ENCODE results near the gene TMEM150A. TPM values are rescaled to one million over a fixed set of nuclear protein-coding genes. Genes with fewer than 3 reads are reported as not detected.
A peak's percentile ranks its signal among the peaks of the same experiment; 100 is the strongest.
"Not testable (repeated sequence)": the region's sequence is repeated elsewhere in the genome, so short reads cannot be mapped to it uniquely, and the experiment has no call there.

Gene TMEM150A
- total RNA-seq, 2 donors from 2014 or later = 6.4 to 7.7 TPM

DNA sequence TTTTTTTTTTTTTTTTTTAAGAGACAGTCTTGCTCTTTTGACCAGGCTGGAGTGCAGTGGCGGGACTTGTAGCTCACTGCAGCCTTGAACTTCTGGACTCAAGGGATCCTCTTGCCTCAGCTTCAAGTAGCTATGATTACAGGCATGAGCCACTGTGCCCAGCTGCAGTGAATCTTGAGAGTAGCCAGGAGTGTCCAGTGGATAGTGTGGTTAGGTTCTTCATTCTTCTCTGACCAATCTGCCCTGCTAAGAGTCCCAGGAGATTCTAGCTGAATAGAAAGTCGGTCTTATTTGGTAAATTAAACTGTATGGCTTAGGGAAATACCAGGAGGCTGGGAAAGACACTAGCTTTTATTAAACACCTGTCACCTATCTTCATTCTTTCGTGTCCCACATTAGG lies 28.8 kb upstream of the TMEM150A start:
- Mint-ChIP-seq H3K4me3 (no peak overlapping the region), H3K4me1 (peaks cover 16% of the 10 kb centered on the region), H3K36me3 (ENCODE audit: low read depth) (peaks cover 16% of the 10 kb centered on the region), H3K27ac (no peak overlapping the region), H3K27me3 (no peaks in the 10 kb centered on the region)
- DNase-seq (no peak), ATAC-seq (no peak)
- no peaks in the 10 kb centered on the region for H3K9me3 ChIP-seq (ENCODE audit: control insufficient read depth, low read length, poor library complexity, severe bottlenecking)

DNA sequence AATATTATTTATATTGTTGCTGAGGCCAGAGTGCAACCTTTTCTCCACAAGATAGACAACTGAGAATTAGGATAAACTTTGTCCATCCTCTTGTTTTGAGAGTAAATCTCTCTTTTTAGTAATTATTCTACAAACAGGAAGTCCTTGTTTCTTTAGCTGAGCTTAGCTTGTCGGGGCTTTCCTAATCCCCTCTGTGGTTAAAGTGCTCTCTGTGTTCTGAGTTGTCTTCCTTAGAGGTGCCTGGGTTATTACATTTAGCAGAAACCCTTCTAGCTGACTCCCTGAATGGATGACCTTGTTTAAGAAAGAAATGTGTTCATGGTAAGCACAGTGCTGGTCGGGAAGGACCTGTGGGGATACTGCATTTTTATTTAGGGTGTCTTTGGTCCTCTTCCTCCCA lies 26.2 kb upstream of the TMEM150A start:
- Mint-ChIP-seq H3K36me3 (ENCODE audit: low read depth) (peaks cover 14% of the 10 kb centered on the region), H3K27ac (peak overlapping the region; percentile 54), H3K4me3 (no peak overlapping the region), H3K4me1 (peaks cover 6% of the 10 kb centered on the region), H3K27me3 (no peaks in the 10 kb centered on the region)
- ATAC-seq (peak; percentile 84), DNase-seq (no peak)
- H3K9me3 ChIP-seq (ENCODE audit: control insufficient read depth, low read length, poor library complexity, severe bottlenecking) = no peaks in the 10 kb centered on the region

DNA sequence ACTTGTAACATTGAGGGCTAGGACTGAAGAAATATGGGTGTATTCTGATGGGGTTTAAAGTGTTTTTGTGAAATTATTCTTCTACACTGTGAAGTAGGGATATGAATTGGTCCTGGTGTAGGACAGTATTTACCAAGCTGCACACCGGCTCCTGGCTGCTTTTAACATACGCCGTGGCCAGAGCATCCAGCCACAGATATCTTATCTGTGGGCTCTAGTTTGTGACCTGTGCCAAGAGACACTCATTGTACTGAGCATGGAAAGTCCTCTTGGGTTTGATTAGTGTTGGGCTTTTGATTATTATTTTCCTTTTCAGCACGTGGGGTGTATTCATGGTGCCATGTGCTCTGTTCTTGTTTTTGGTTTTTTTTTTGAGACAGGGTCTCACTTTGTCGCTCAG lies 21.5 kb upstream of the TMEM150A start:
- Mint-ChIP-seq H3K4me1 (peaks cover 11% of the 10 kb centered on the region), H3K27me3 (no peaks in the 10 kb centered on the region), H3K27ac (peak overlapping the region; percentile 43), H3K4me3 (no peak overlapping the region), H3K36me3 (ENCODE audit: low read depth) (peaks cover 10% of the 10 kb centered on the region)
- no peaks in the 10 kb centered on the region for H3K9me3 ChIP-seq (ENCODE audit: control insufficient read depth, low read length, poor library complexity, severe bottlenecking)
- no peak for DNase-seq
- no peak for ATAC-seq

DNA sequence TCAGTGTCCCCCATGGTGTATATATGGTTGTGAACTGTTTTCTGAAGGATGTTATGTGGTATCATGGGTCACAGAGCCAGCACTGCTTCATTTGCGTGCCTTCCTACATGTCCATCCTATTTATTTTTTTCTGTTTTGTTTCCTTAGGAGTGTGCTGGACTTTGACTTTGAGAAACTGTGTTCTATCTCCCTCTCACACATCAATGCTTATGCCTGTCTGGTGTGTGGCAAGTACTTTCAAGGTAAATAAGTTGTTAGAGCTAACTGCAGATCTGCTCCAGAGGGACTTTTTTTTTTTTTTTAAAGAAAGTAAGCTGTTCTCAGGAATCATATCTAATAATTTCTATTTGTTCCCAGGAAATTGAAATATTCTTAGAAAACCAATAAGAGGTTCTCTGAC lies 18.8 kb upstream of the TMEM150A start:
- H3K4me1 Mint-ChIP-seq = peaks cover 15% of the 10 kb centered on the region
- no peak for DNase-seq
- H3K27me3 Mint-ChIP-seq = no peaks in the 10 kb centered on the region
- H3K36me3 Mint-ChIP-seq (ENCODE audit: low read depth) = peaks cover 10% of the 10 kb centered on the region
- H3K4me3 Mint-ChIP-seq = no peak overlapping the region
- H3K9me3 ChIP-seq (ENCODE audit: control insufficient read depth, low read length, poor library complexity, severe bottlenecking) = no peaks in the 10 kb centered on the region
- no peak overlapping the region for H3K27ac Mint-ChIP-seq
- ATAC-seq = no peak

DNA sequence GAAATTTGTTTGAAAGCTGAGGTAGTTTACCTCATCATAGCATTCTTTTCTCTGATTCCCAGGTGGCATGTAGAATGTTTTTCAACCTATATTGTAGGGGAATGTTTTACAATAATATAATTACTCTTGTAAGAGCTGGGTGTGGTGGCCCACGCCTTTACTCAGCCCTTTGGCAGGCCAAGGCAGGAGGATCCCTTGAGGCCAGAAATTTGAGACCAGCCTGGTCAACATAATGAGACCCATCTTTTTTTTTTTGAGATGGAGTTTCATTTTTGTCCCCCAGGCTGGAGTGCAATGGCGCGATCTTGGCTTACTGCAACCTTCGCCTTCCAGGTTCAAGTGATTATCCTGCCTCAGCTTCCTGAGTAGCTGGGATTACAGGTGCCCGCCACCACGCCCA lies 17.1 kb upstream of the TMEM150A start:
- no peaks in the 10 kb centered on the region for H3K9me3 ChIP-seq (ENCODE audit: control insufficient read depth, low read length, poor library complexity, severe bottlenecking)
- H3K4me3 Mint-ChIP-seq = no peak overlapping the region
- DNase-seq (no peak), ATAC-seq (no peak)
- H3K4me1 Mint-ChIP-seq = peaks cover 19% of the 10 kb centered on the region
- H3K27me3 Mint-ChIP-seq = no peaks in the 10 kb centered on the region
- peaks cover 5% of the 10 kb centered on the region for H3K36me3 Mint-ChIP-seq (ENCODE audit: low read depth)
- no peak overlapping the region for H3K27ac Mint-ChIP-seq

DNA sequence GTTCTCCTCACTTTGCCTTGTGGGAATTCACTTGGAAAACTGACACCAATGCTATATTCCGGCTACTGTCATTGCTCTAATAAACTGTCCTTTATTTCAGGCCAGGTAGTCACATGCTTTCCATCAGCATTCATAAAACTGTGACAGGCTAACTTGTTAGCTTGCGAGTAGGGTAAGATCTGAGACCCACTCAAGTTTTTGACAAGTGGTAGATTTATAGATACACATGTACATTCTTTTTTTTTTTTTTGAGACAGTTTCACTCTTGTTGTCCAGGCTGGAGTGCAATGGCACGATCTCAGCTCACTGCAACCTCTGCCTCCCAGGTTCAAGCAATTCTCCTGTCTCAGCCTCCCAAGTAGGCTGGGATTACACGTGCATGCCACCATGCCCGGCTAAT lies 15.2 kb upstream of the TMEM150A start:
- H3K36me3 Mint-ChIP-seq (ENCODE audit: low read depth) = not testable (repeated sequence)
- peak overlapping the region; percentile 95 for H3K27ac Mint-ChIP-seq

DNA sequence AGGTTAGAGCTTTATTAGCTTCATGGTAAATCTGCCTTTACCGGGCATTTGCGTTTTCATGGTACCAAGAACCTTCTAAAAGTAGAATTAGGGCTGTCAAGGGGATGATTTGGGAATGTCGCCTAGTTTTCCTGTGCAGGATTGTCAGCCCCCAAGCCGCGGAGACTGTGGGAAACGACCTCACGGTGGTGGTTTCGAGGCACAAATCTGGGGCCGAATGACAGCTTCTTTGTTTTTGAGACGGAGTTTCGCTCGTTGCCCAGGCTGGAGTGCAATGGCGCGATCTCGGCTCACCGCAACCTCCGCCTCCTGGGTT lies 12.9 kb upstream of the TMEM150A start:
- no peak for ATAC-seq
- peaks cover 17% of the 10 kb centered on the region for H3K4me1 Mint-ChIP-seq
- H3K36me3 Mint-ChIP-seq (ENCODE audit: low read depth) = peaks cover 2% of the 10 kb centered on the region
- no peak overlapping the region for H3K4me3 Mint-ChIP-seq
- no peaks in the 10 kb centered on the region for H3K27me3 Mint-ChIP-seq
- H3K27ac Mint-ChIP-seq = peak overlapping the region; percentile 95
- no peak for DNase-seq
- H3K9me3 ChIP-seq (ENCODE audit: control insufficient read depth, low read length, poor library complexity, severe bottlenecking) = no peaks in the 10 kb centered on the region

More for the DNA sequence above, 15.2 kb upstream of the TMEM150A start:
- not testable (repeated sequence) for ATAC-seq; H3K27me3 Mint-ChIP-seq; H3K9me3 ChIP-seq (ENCODE audit: control insufficient read depth, low read length, poor library complexity, severe bottlenecking); DNase-seq
- Mint-ChIP-seq H3K4me3 (peak overlapping the region; percentile 99), H3K4me1 (peaks cover 16% of the 10 kb centered on the region)

DNA sequence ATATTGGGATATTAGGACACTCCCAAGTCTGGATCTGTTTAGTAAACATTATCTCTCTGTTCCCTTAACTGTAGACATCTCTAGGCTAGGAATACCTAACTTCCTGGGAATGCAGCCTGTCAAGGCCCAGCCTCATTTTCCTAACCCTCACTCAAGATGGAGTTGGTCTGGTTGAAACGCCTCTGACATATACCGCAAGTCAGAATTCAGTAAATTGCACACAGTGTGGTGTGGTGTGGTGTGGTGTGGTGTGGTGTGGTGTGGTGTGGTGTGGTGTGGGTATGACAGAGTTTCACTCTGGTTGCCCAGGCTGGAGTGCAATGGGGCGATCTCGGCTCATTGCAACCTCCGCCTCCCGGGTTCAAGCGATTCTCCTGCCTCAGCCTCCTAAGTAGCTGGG lies 12.3 kb upstream of the TMEM150A start:
- H3K27ac Mint-ChIP-seq; H3K27me3 Mint-ChIP-seq; ATAC-seq; DNase-seq; H3K4me3 Mint-ChIP-seq; H3K9me3 ChIP-seq (ENCODE audit: control insufficient read depth, low read length, poor library complexity, severe bottlenecking); H3K36me3 Mint-ChIP-seq (ENCODE audit: low read depth): not testable (repeated sequence)
- peaks cover 22% of the 10 kb centered on the region for H3K4me1 Mint-ChIP-seq

DNA sequence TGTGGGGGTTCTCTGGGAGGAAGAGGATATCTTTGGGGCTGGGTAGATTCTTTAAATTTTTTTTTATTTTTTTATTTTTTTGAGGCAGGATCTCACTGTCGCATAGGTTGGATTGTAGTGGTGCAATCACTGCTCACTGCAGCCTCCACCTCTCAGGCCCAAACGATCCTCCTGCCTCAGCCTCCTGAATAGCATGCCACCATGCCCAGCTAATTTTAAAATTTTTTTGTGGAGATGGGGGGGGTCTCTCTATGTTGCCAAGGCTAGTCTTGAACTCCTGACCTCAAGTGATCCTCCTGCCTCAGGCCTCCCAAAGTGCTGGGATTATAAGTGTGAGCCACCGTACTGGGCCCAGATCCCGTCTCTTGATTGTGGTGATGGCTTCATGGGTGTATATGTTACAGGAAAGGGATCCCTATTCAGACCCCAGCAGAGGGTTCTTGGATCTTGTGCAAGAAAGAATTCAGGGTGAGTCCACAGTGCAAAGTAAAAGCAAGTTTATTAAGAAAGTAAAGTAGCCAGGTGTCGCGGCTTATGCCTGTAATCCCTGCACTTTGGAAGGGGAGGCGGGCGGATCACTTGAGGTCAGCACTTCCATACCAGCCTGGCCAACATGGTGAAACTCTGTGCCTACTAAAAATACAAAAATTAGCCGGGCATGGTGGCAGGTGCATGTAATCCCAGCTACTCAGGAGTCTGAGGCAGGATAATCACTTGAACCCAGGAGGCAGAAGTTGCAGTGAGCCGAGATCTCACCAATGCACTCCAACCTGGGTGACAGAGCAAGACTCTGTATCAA lies 11.4 kb upstream of the TMEM150A start:
- H3K4me1 Mint-ChIP-seq = peaks cover 23% of the 10 kb centered on the region
- H3K36me3 Mint-ChIP-seq (ENCODE audit: low read depth) = no peaks in the 10 kb centered on the region
- no peak overlapping the region for H3K27ac Mint-ChIP-seq
- no peak for ATAC-seq
- no peak for DNase-seq
- no peaks in the 10 kb centered on the region for H3K27me3 Mint-ChIP-seq
- no peaks in the 10 kb centered on the region for H3K9me3 ChIP-seq (ENCODE audit: control insufficient read depth, low read length, poor library complexity, severe bottlenecking)
- no peak overlapping the region for H3K4me3 Mint-ChIP-seq

DNA sequence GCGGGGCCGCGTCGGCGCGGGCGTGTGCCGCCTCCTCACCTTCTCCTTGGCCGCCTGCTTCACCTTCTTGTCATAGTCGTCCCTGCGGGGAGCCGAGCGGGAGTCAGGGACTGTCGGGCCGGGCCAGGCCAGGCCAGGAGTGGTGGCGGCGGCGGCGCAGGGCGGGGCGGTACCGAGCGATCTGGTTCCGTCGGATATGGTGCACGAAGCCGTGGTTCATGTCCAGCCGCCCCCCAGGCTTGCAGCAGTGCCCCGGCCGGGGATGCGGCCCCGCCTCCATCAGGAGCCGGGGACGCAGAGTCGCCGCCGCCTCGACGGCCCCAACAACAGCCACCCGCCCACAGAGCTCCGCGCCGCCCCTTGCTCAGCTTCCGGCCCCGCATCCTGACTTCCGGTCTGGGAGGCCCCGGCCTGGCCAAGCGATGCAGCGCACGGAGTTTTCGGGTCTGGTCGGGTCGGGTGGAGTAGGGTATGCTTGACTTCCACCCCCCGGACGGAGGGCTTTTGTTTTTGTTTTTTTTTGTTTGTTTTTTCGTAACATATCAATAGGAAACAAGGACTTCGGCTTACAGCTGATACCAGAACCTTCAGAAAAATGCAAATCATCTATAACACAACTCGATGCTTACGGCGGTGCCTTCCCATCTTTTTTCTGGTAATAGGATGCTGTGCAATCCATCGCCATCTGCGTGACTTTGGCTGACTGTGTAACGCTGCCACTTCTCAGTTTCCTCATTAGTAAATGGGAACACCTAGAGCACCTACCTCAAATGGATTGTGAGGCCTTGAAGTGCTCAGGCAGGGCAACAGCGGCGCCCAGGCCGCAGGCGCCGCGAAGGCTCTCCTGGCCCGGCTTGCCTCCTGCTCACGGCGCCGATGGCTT lies 9.4 kb upstream of the TMEM150A start, which contains the start of gene C2orf68:
C2orf68 (minus strand) TSS at position 362 of the 883 bp plus-strand sequence; CDS start at position 280, 82 bp downstream.
- peak; percentile 67 for ATAC-seq
- Mint-ChIP-seq H3K4me3 (peak within 1 kb of the TSS; percentile 96), H3K27me3 (no peaks in the 10 kb centered on the region), H3K4me1 (peaks cover 23% of the 10 kb centered on the region), H3K36me3 (ENCODE audit: low read depth) (no peaks in the 10 kb centered on the region), H3K27ac (peak within 1 kb of the TSS; percentile 90)
- peak; percentile 66 to 74 (median 70) for DNase-seq
- no peaks in the 10 kb centered on the region for H3K9me3 ChIP-seq (ENCODE audit: control insufficient read depth, low read length, poor library complexity, severe bottlenecking)

DNA sequence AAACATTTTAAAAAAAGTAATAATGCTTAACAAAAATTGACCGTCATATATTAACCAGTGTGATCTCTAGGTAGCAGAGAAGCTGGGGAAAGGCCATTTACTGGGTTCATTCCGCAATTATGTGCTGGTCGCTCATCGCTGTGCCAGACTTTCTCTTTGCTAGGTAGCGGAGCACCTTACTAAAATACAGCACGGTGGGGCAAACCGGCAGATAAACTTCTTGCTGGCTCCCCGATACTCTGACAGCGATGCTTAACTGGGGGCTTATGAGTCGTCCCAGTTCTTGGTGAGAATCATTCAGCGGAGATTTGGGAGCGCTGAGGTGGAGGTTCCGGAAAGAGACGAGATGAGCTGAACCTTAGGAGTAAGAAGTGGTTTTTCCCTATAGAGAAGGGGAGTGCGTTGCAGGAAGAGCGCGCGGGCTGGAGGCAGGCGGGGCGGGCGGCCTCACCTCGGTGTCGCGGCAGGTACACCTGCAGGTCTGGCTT lies 8.8 kb upstream of the TMEM150A start:
- no peak for DNase-seq
- Mint-ChIP-seq H3K4me1 (peaks cover 24% of the 10 kb centered on the region), H3K27ac (peak overlapping the region; percentile 90), H3K27me3 (no peaks in the 10 kb centered on the region), H3K36me3 (ENCODE audit: low read depth) (no peaks in the 10 kb centered on the region), H3K4me3 (peak overlapping the region; percentile 96)
- peak; percentile 17 for ATAC-seq
- no peaks in the 10 kb centered on the region for H3K9me3 ChIP-seq (ENCODE audit: control insufficient read depth, low read length, poor library complexity, severe bottlenecking)

DNA sequence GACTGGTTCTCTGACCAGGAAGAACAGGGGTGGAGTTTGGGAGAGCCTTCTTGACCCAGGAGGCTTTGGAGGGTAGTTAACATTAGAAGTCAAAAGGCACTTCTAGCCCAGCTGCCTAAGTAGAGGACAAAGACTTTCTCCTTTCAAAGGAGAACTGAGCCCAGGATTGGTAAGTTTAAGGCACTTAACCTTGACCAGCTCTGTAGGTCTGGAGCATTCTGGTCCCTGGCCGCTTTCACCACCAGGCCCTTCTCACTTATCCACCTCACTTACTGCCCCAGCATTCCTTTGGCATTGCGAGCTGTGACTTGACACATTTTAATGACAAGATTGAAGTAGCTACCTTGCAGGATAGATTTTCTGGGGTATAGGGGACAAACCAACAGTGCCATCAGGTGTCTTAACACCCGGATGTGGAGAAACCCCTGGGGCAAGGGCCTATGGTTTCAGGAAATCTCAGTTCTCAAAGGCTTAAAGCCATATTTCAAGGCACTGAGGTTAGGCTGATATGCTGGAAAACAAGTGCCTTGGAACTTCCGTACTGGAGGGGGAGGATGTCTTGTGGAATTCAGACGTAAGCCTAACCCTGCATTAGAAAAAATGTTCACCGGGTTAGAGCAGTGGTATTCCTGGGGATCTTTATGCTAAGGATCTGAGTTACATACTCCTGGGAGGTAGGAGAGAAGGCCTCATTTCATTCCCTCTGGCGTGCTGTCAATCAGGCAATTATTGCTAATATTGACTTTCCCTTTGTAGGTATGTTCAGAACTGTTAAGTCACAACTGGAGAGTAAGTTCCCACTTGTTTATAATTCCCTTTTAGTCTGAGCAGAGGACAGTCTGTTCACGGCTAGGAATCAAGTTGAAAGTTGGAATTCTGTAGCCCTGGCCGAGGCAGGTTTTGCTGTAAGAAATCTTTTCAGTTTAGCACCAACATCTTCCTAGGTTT lies 5.0 kb upstream of the TMEM150A start:
- H3K27ac Mint-ChIP-seq = peak overlapping the region; percentile 67
- H3K27me3 Mint-ChIP-seq = no peaks in the 10 kb centered on the region
- H3K4me3 Mint-ChIP-seq = no peak overlapping the region
- ATAC-seq (no peak), DNase-seq (no peak)
- no peaks in the 10 kb centered on the region for H3K9me3 ChIP-seq (ENCODE audit: control insufficient read depth, low read length, poor library complexity, severe bottlenecking)
- peaks cover 2% of the 10 kb centered on the region for H3K36me3 Mint-ChIP-seq (ENCODE audit: low read depth)
- H3K4me1 Mint-ChIP-seq = peaks cover 32% of the 10 kb centered on the region

All from T-helper 17 cell (primary cell).